IPS-18a (cell line): ENCODE measurements around the gene SURF6.
A peak's percentile ranks its signal among the peaks of the same experiment; 100 is the strongest.
"Not testable (repeated sequence)": the region's sequence is repeated elsewhere in the genome, so short reads cannot be mapped to it uniquely, and the experiment has no call there.

Experiments used
- H3K27ac ChIP-seq: one replicate; pipeline ENCODE4 v1.5.1; 2013; ENCODE audit warnings: low read length
- H3K27me3 ChIP-seq: one replicate; pipeline ENCODE4 v1.6.1; 2013; ENCODE audit warnings: mild to moderate bottlenecking, low read length; ENCODE audit not compliant: control insufficient read depth, insufficient read depth
- H3K36me3 ChIP-seq: one replicate; pipeline ENCODE4 v1.6.1; 2013; ENCODE audit warnings: low read depth, low read length; ENCODE audit not compliant: control insufficient read depth
- H3K4me1 ChIP-seq: one replicate; pipeline ENCODE4 v1.6.1; 2013; ENCODE audit warnings: low read depth, low read length; ENCODE audit not compliant: control insufficient read depth
- H3K4me3 ChIP-seq: one replicate; pipeline ENCODE4 v1.5.1; 2013; ENCODE audit warnings: low read length
- H3K9ac ChIP-seq: one replicate; pipeline ENCODE4 v1.6.1; 2013; ENCODE audit warnings: mild to moderate bottlenecking, low read length, moderate library complexity
- H3K9me3 ChIP-seq: one replicate; pipeline ENCODE4 v1.6.1; 2013; ENCODE audit warnings: low read depth, low read length; ENCODE audit not compliant: control insufficient read depth

Gene SURF6

DNA sequence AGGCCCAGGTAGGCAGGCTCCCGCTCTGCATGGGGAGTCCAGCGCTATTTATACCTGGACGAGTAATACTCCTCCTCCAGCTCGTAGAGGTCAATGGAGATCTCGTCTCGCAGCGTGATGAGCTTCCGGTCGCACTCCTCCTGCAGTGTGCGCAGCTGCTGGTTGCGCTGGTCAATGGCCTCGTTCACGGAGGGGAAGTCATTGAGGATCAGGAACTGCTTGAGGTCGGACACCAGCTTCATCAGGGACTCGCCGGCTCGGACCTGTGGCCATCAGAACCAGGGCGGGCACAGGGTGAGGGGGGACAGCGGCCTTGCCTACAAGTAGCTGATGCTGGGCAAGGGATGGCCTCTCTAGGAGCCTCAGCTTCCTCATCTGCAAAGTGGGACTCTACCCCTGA is 8.1 kb upstream of the SURF6 start:
- no peaks in the 10 kb centered on the region for H3K27me3 ChIP-seq
- H3K27ac ChIP-seq = no peak overlapping the region
- H3K4me3 ChIP-seq = no peak overlapping the region
- no peaks in the 10 kb centered on the region for H3K9me3 ChIP-seq
- no peaks in the 10 kb centered on the region for H3K4me1 ChIP-seq
- H3K36me3 ChIP-seq = peaks cover 48% of the 10 kb centered on the region
- no peak overlapping the region for H3K9ac ChIP-seq

DNA sequence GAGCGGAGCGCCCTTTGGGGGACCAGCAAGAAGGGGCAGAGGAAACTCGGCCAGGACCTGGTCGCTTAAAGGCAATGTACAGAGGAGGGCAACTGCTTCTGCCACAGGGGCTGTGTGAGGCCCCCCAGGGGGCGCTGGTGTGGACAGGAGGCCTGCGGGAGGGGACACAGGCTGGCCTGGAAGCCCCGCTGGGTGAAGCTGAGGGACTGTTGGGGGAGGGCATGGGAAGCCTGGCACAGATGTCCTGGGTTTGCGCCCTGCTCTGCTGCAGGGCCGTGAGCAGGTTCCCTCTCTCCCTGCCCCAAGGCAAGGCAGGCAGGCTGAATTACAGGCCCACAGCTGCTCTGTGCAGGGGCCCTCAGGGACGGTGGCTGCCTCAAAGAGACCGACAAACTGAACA is 6.6 kb upstream of the SURF6 start:
- H3K36me3 ChIP-seq = peaks cover 49% of the 10 kb centered on the region
- no peaks in the 10 kb centered on the region for H3K27me3 ChIP-seq
- H3K9ac ChIP-seq = no peak overlapping the region
- no peaks in the 10 kb centered on the region for H3K4me1 ChIP-seq
- H3K9me3 ChIP-seq = no peaks in the 10 kb centered on the region
- H3K4me3 ChIP-seq = no peak overlapping the region
- H3K27ac ChIP-seq = no peak overlapping the region

DNA sequence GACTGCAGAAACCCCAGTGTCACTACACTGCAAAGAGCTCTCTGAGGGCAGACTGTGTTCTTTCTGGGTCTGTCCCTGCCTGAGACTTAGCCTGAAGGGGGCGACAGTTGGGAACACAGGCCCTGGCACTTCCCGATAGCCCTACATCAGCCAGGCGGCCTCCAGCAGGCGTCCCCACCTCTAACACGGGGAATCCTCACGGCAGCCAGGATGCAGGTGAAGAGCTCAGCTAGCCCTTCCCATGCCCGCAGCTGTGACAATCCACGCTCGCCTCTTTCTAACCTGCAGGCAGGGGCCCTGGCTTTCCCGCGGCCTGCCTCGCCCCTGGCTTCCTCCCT is 6.0 kb upstream of the SURF6 start:
- H3K27ac ChIP-seq = no peak overlapping the region
- H3K9ac ChIP-seq = no peak overlapping the region
- peaks cover 49% of the 10 kb centered on the region for H3K36me3 ChIP-seq
- no peaks in the 10 kb centered on the region for H3K9me3 ChIP-seq
- no peak overlapping the region for H3K4me3 ChIP-seq
- no peaks in the 10 kb centered on the region for H3K4me1 ChIP-seq
- H3K27me3 ChIP-seq = no peaks in the 10 kb centered on the region

DNA sequence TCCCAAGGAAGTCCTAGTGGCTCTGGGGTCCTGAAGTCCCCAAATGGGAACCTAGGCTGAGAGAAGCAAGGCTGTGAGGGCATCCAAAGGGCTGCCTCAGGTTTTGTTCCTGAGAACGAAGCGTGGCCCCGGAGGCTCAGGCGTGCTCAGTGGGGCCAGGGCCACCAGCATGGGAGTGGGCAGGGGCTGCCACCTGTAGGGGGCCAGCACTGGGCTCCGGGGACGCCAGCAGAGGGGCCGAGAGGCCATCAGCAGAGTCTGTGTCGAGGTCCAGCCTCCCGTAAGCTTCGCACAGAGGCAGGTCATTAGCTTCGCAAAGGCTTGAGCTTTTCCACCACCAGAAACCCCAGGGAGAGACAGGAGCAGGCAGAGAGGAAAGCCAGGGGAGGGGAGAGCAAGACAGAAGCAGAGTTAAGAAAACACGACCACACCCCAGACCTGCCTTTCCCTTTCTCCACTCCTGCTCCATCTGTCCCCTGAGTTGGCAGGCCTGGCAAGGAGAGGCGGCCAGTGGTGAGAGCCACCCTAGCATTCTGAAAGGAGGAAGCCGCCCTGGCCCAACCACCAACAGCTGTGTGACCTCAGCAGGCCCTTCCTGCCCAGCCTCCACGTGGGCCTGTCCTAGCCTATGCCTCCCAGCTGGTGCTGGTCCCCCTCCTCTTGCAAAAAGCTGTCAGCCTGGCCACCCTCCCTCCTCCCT is 5.5 kb upstream of the SURF6 start:
- Histone ChIP-seq H3K4me3 (no peak overlapping the region), H3K9ac (no peak overlapping the region), H3K27ac (no peak overlapping the region)

DNA sequence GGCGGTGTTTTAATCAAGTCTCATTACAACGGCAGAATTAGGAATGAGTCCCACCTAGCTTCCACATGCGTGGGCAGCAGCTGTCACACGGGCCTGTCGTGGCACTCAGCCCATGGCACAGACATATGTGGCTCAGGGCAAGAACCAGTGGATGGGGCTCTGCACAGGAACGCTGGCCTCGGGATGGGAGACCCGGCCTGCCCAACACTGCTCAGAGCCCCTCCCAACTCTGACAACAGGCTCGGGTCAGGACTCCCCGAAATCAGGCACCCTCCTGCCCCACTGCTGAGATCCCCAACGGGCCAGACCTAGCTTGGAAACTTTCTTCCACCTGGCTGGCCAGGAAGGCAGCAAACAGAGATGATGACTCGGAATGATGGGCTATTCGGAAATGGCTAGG is 4.9 kb upstream of the SURF6 start:
- H3K9me3 ChIP-seq = no peaks in the 10 kb centered on the region
- H3K27ac ChIP-seq = no peak overlapping the region
- no peak overlapping the region for H3K9ac ChIP-seq
- H3K4me1 ChIP-seq = peaks cover 3% of the 10 kb centered on the region
- H3K27me3 ChIP-seq = no peaks in the 10 kb centered on the region
- peaks cover 49% of the 10 kb centered on the region for H3K36me3 ChIP-seq
- no peak overlapping the region for H3K4me3 ChIP-seq

More for the DNA sequence above, 5.5 kb upstream of the SURF6 start:
- no peaks in the 10 kb centered on the region for H3K9me3 ChIP-seq
- no peaks in the 10 kb centered on the region for H3K27me3 ChIP-seq
- H3K4me1 ChIP-seq = peaks cover 1% of the 10 kb centered on the region
- peaks cover 49% of the 10 kb centered on the region for H3K36me3 ChIP-seq

DNA sequence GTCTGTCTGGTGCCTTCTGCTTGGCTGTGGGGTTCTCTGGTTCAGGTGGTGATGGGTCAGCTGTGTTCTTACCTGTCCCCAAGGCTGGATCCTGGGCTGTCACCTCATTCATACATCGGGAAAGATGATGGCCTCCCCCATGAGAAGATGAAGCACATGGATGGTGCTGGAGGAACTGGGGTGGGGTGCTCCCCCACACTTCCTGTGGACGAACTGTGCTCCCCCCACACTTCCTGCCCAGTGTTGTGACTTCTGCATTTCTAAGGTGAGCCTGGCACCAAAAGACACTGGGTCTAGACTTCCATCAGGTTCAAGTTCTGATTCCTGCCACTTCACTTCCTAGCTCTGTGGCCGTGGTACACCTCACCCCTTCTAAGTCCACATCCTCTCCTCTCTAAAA is 4.3 kb upstream of the SURF6 start:
- Histone ChIP-seq H3K36me3 (peaks cover 49% of the 10 kb centered on the region), H3K4me1 (peaks cover 3% of the 10 kb centered on the region), H3K4me3 (no peak overlapping the region), H3K27ac (no peak overlapping the region), H3K9ac (no peak overlapping the region), H3K9me3 (no peaks in the 10 kb centered on the region), H3K27me3 (no peaks in the 10 kb centered on the region)

DNA sequence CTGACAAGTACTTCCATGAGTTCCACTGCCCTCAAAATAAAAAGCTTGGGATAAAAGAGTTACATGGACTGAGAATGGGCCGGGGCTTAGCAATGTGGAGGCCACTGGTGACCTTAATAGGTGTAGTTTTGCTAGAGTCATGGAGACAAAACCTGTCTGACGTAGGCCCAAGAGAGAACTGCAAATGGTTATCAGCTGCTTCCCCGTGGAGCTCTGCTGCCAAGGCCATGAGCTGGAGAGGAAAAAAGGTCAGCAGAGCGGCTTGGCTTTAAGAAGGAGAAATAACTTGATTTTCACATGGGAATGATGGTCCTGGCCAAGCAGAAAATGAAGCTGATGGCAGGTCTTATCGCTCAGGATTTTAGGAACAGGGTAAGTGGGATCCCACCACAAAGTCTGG is 3.7 kb upstream of the SURF6 start:
- Histone ChIP-seq H3K9me3 (no peaks in the 10 kb centered on the region), H3K9ac (no peak overlapping the region), H3K27ac (no peak overlapping the region), H3K4me3 (no peak overlapping the region), H3K27me3 (no peaks in the 10 kb centered on the region), H3K4me1 (peaks cover 3% of the 10 kb centered on the region), H3K36me3 (peaks cover 48% of the 10 kb centered on the region)

DNA sequence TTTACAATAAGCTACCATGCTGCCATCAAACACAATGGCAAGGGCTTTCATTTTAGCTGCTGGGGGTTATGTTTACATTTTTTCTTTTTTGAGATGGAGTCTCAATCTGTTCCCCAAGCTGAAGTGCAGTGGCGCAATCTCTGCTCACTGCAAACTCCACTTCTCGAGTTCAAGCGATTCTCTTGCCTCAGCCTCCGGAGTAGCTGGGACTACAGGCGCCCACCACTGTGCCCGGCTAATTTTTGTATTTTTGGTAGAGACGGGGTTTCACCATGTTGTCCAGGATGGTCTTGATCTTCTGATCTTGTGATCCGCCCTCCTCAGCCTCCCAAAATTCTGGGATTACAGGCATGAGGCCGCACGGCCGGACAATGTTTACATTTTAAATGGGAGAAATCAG is 1.1 kb downstream of the SURF6 start:
- not testable (repeated sequence) for H3K27me3 ChIP-seq, H3K4me1 ChIP-seq, H3K27ac ChIP-seq, H3K9me3 ChIP-seq
- peak overlapping the region; percentile 96 for H3K4me3 ChIP-seq
- H3K9ac ChIP-seq = peak overlapping the region; percentile 94
- peaks cover 53% of the 10 kb centered on the region for H3K36me3 ChIP-seq

DNA sequence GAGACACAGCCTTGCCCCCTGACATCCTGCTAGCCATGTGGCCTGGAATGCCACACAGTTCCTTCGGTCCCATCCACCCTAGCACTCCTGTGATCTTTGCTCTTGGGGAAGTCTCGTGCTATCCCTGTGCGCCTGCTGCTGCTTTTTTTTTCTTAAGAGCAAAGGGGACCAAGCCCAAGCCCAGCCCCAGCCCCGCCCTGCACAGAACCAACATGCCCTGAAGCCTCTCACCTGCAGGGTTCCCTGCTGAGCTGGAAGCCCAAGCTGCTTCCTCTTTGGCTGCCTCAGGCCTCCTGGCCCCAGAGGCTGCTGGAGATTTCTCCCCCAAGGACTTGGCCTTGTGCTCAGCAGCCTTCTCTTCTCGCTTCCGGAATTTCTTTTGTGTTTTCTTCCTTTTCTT is 1.8 kb downstream of the SURF6 start:
- Histone ChIP-seq H3K36me3 (peaks cover 46% of the 10 kb centered on the region), H3K4me1 (peaks cover 3% of the 10 kb centered on the region), H3K27ac (no peak overlapping the region), H3K9ac (no peak overlapping the region), H3K9me3 (no peaks in the 10 kb centered on the region), H3K4me3 (peak overlapping the region; percentile 96), H3K27me3 (no peaks in the 10 kb centered on the region)

DNA sequence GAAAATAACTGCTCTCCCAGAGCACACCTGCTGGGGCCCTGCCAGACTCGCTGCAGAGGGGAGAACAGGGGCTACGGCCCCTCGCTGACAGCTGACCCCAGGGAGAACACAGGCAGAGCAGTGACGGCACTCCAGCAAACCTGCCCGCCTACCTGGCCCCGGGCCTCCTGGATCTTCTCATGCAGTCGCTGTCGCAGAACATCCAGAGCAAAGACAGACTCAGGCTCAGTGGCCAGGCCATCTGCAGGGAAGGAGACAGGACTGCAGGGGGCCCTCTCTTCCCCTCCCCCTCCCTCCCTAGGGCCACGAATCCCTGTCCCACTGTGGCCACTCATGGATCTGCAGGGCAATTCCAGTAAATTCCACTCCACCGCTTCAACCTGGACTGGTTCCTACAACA is 2.4 kb downstream of the SURF6 start:
- H3K9ac ChIP-seq = no peak overlapping the region
- no peak overlapping the region for H3K27ac ChIP-seq
- H3K36me3 ChIP-seq = peaks cover 42% of the 10 kb centered on the region
- H3K9me3 ChIP-seq = no peaks in the 10 kb centered on the region
- no peaks in the 10 kb centered on the region for H3K27me3 ChIP-seq
- no peak overlapping the region for H3K4me3 ChIP-seq
- H3K4me1 ChIP-seq = peaks cover 3% of the 10 kb centered on the region

DNA sequence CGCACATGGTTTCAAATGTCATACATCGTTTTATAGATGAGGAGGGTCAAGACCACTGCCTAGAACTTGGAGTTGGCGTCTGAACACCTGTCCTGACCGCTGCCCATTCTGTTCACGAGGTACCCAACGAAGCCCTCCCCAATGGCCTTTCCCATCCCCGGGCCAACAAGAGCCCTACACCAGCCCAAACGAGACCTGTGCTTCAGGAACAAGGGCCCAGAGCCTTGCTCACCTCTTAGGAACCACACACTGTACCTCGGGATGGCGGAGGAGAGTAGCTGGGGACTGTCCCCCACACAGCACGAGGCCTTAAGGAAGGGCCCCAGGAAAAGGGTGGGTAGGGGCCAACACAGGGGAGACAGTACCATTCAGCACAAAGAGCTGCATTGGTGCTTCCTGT is 3.0 kb downstream of the SURF6 start:
- peaks cover 42% of the 10 kb centered on the region for H3K36me3 ChIP-seq
- H3K4me3 ChIP-seq = no peak overlapping the region
- no peak overlapping the region for H3K9ac ChIP-seq
- no peaks in the 10 kb centered on the region for H3K27me3 ChIP-seq
- peaks cover 3% of the 10 kb centered on the region for H3K4me1 ChIP-seq
- H3K9me3 ChIP-seq = no peaks in the 10 kb centered on the region
- no peak overlapping the region for H3K27ac ChIP-seq

DNA sequence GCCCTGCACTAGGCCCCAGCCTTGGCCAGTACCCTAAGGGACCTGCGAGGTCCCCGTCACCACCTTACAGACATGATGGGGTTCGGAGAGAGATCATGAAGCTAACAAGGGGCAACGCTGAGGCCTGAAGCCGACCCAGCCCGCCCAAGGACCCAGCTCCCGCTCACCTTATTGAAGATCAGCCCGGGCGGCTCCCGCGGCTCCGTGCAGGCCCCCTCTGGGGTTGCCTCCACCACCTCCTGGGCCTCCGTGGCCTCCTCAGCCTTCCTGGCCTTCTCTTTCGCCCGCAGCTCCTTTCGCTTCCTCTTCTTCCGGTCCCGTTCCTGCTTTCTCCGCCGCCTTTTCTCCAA is 3.6 kb downstream of the SURF6 start:
- Histone ChIP-seq H3K9ac (no peak overlapping the region), H3K27me3 (no peaks in the 10 kb centered on the region), H3K9me3 (no peaks in the 10 kb centered on the region), H3K4me3 (no peak overlapping the region), H3K36me3 (peaks cover 42% of the 10 kb centered on the region), H3K4me1 (peaks cover 3% of the 10 kb centered on the region), H3K27ac (no peak overlapping the region)
